GM23248 (cell line): Measurements from ENCODE around the gene ZNF639. TPM values are rescaled to one million over a fixed set of nuclear protein-coding genes. Genes with fewer than 3 reads are reported as not detected.
A peak's percentile ranks its signal among the peaks of the same experiment; 100 is the strongest.
"Not testable (repeated sequence)": the region's sequence is repeated elsewhere in the genome, so short reads cannot be mapped to it uniquely, and the experiment has no call there.

ENCODE experiments used
- DNase-seq: peaks from one replicate; pipeline ENCODE4 v3.0.0-alpha.2; 2015
- H2AFZ ChIP-seq: fragments of 200-600 bp; sonication (generic); 2 replicates; pipeline ENCODE4 v1.6.1; 2016; ENCODE audit warnings: antibody characterized with exemption
- H3F3A ChIP-seq: fragments of 200-600 bp; sonication (generic); 2 replicates; pipeline ENCODE4 v1.6.1; 2016; ENCODE audit warnings: mild to moderate bottlenecking, antibody characterized with exemption, mixed run types; ENCODE audit not compliant: insufficient read depth
- H3K27ac ChIP-seq: fragments of 200-600 bp; sonication (generic); 2 replicates; pipeline ENCODE4 v1.5.1; 2016; ENCODE audit warnings: mild to moderate bottlenecking
- H3K27me3 ChIP-seq: fragments of 200-600 bp; sonication (generic); replicated peaks from 2 replicates; pipeline ENCODE4 v1.6.1; 2016; ENCODE audit warnings: mild to moderate bottlenecking; ENCODE audit not compliant: insufficient read depth
- H3K36me3 ChIP-seq: fragments of 200-600 bp; sonication (generic); 2 replicates; pipeline ENCODE4 v1.6.1; 2016; ENCODE audit warnings: low read depth, mild to moderate bottlenecking
- H3K4me1 ChIP-seq: fragments of 200-600 bp; sonication (generic); 2 replicates; pipeline ENCODE4 v1.6.1; 2016; ENCODE audit warnings: mild to moderate bottlenecking; ENCODE audit not compliant: insufficient read depth
- H3K4me2 ChIP-seq: fragments of 200-600 bp; sonication (generic); one replicate; pipeline ENCODE4 v1.6.1; 2016; ENCODE audit warnings: mild to moderate bottlenecking; ENCODE audit not compliant: unreplicated experiment
- H3K4me3 ChIP-seq: fragments of 200-600 bp; sonication (generic); 2 replicates; pipeline ENCODE4 v1.5.1; 2016; ENCODE audit warnings: mild to moderate bottlenecking
- H3K79me2 ChIP-seq: fragments of 200-600 bp; sonication (generic); 2 replicates; pipeline ENCODE4 v1.6.1; 2016; ENCODE audit warnings: mild to moderate bottlenecking; ENCODE audit not compliant: insufficient read depth
- H3K9ac ChIP-seq: fragments of 200-600 bp; sonication (generic); 2 replicates; pipeline ENCODE4 v1.6.1; 2016; ENCODE audit warnings: mild to moderate bottlenecking
- H3K9me2 ChIP-seq: fragments of 200-600 bp; sonication (generic); 2 replicates; pipeline ENCODE4 v1.6.1; 2016; ENCODE audit warnings: mixed run types, mild to moderate bottlenecking, moderate library complexity; ENCODE audit not compliant: insufficient read depth
- H3K9me3 ChIP-seq: fragments of 200-600 bp; sonication (generic); one replicate; pipeline ENCODE4 v1.6.1; 2017; ENCODE audit warnings: low read depth
- H4K20me1 ChIP-seq: fragments of 200-600 bp; sonication (generic); 2 replicates; pipeline ENCODE4 v1.6.0; 2016; ENCODE audit not compliant: insufficient read depth
- EZH2 ChIP-seq: fragments of 200-600 bp; sonication (generic); IDR thresholded peaks from 2 replicates; pipeline ENCODE4 v1.6.1; 2018; ENCODE audit warnings: antibody characterized with exemption, mild to moderate bottlenecking; ENCODE audit not compliant: insufficient read depth, poor library complexity, severe bottlenecking
- EZH2phosphoT487 ChIP-seq: fragments of 200-600 bp; sonication (generic); IDR thresholded peaks from 2 replicates; pipeline ENCODE4 v1.6.1; 2018; ENCODE audit warnings: antibody characterized with exemption, moderate library complexity, mild to moderate bottlenecking, low read depth; ENCODE audit not compliant: insufficient read depth
- WGBS, 2 experiments: methylation state at CpG; one replicate each; pipeline ENCODE4 v1.1.6; 2015 to 2017; ENCODE audit warnings: low lambda C conversion rate in 2 of 2, low coverage in 1 of 2; ENCODE audit errors: missing lambda C conversion rate in 2 of 2; 5-methylcytosine and 5-hydroxymethylcytosine counted together
- in situ Hi-C: fragments of 300-500 bp; cut with MboI; formaldehyde crosslinking; loops from 2 replicates; pipeline ENCODE4 v1.15.0; 2020
- polyA plus RNA-seq: library from polyadenylated mRNA; unstranded; fragments of >200 nt; fragmentation: Nextera tagmentation; extraction: Ambion mirVana; gene quantifications from 2 replicates; pipeline ENCODE4 v1.2.1, GENCODE V29; 2016
- total RNA-seq: library from RNA; depleted of rRNA; stranded (reverse); fragments of >200 nt; shearing (Covaris generic); gene quantifications from 2 replicates; pipeline ENCODE4 v1.2.3, GENCODE V29; 2014; rRNA removed

The ZNF639 gene
- 68.0 and 76.9 TPM in 2 replicates for total RNA-seq
- polyA plus RNA-seq = 26.8 and 27.9 TPM in 2 replicates

- Histone ChIP-seq H3K9ac (peak within 1 kb of the TSS; percentile 97), H3K9me2 (no peaks in the 10 kb centered on the region), H3K27me3 (no peaks in the 10 kb centered on the region), H3K9me3 (no peaks in the 10 kb centered on the region), H3K4me3 (peak within 1 kb of the TSS; percentile 89), H2AFZ (peak within 1 kb of the TSS; percentile 99), H3K36me3 (peaks cover 9% of the 10 kb centered on the region; the same call in 1 of the 2 replicates), H3F3A (peaks cover 34% of the 10 kb centered on the region), H3K4me1 (peaks cover 21% of the 10 kb centered on the region), H3K79me2 (peaks cover 40% of the 10 kb centered on the region), H3K27ac (peak within 1 kb of the TSS; percentile 94), H3K4me2 (peak within 1 kb of the TSS; percentile 96), H4K20me1 (no peaks in the 10 kb centered on the region)
- DNase-seq = peak; percentile 94
- WGBS, 2 experiments = 0 to 2% methylated on average over 36 to 48 of the region's 75 CpGs
- TF ChIP-seq EZH2phosphoT487 (no peak), EZH2 (no peak)
- in situ Hi-C loops = loop anchor here (25.0 kb wide), 1 partner anchor 885 kb away; no protein-coding TSS in a partner anchor
Observed at GRCh38 chr3:179322286-179323196, at the start of gene ZNF639. Gene ZNF639, plus strand, starts transcription at chr3:179323031. Its CDS starts 5,263 bp downstream, at chr3:179328294.

GRCh38 chr3:179274434-179274833 is 48.4 kb upstream of the ZNF639 start:
- H3K36me3 ChIP-seq, H3F3A ChIP-seq, in situ Hi-C loops, H3K4me2 ChIP-seq, H2AFZ ChIP-seq, H3K9me3 ChIP-seq, H3K79me2 ChIP-seq, H3K27ac ChIP-seq, H3K9me2 ChIP-seq, H4K20me1 ChIP-seq, H3K4me3 ChIP-seq, H3K4me1 ChIP-seq, DNase-seq, H3K27me3 ChIP-seq, H3K9ac ChIP-seq: not testable (repeated sequence)
- WGBS, 2 experiments = 68 to 77% methylated on average over 2 of the region's 2 CpGs

- no peak overlapping the region for H3K27ac ChIP-seq
- no peaks in the 10 kb centered on the region for H3K9me3 ChIP-seq
- in situ Hi-C loops = no loop called here
- H4K20me1 ChIP-seq = no peaks in the 10 kb centered on the region
- 51 to 56% methylated on average over 3 of the region's 3 CpGs for WGBS, 2 experiments
- no peaks in the 10 kb centered on the region for H3F3A ChIP-seq
- H3K79me2 ChIP-seq = no peaks in the 10 kb centered on the region
- H2AFZ ChIP-seq = peak overlapping the region; percentile 31; the same call in 1 of the 2 replicates
- no peak overlapping the region for H3K4me3 ChIP-seq
- no peaks in the 10 kb centered on the region for H3K36me3 ChIP-seq
- no peak overlapping the region for H3K4me2 ChIP-seq
- no peaks in the 10 kb centered on the region; the same call in 1 of the 2 replicates for H3K27me3 ChIP-seq
- TF ChIP-seq EZH2 (no peak), EZH2phosphoT487 (no peak)
- no peak overlapping the region for H3K9ac ChIP-seq
- H3K4me1 ChIP-seq = no peaks in the 10 kb centered on the region
- DNase-seq = no peak
- H3K9me2 ChIP-seq = no peaks in the 10 kb centered on the region
Observed at GRCh38 chr3:179276001-179276400, 46.8 kb upstream of the ZNF639 start.

GRCh38 chr3:179276743-179277142 is 46.1 kb upstream of the ZNF639 start:
- H3K9me3 ChIP-seq = no peaks in the 10 kb centered on the region
- no peaks in the 10 kb centered on the region for H3K9me2 ChIP-seq
- in situ Hi-C loops = no loop called here
- DNase-seq = no peak
- no peaks in the 10 kb centered on the region for H3K79me2 ChIP-seq
- WGBS, 2 experiments = 67 to 73% methylated on average over 3 of the region's 3 CpGs
- no peak for TF ChIP-seq EZH2phosphoT487
- TF ChIP-seq EZH2 = no peak
- no peaks in the 10 kb centered on the region; the same call in 1 of the 2 replicates for H3K27me3 ChIP-seq
- H3F3A ChIP-seq = no peaks in the 10 kb centered on the region
- no peak overlapping the region for H3K4me3 ChIP-seq
- no peaks in the 10 kb centered on the region for H3K36me3 ChIP-seq
- no peak overlapping the region for H3K27ac ChIP-seq
- no peaks in the 10 kb centered on the region for H3K4me1 ChIP-seq
- H3K4me2 ChIP-seq = no peak overlapping the region
- no peaks in the 10 kb centered on the region for H4K20me1 ChIP-seq
- no peak overlapping the region for H2AFZ ChIP-seq
- H3K9ac ChIP-seq = no peak overlapping the region
